GM19438 (cell line): ENCODE data around the gene DPP7.

Experiments used
- ATAC-seq: cut with Tn5 transposase; IDR thresholded peaks from one replicate; pipeline ENCODE4 v1.9.1; 2021; ENCODE audit warnings: low read depth; ENCODE audit not compliant: unreplicated experiment

Gene DPP7

DNA sequence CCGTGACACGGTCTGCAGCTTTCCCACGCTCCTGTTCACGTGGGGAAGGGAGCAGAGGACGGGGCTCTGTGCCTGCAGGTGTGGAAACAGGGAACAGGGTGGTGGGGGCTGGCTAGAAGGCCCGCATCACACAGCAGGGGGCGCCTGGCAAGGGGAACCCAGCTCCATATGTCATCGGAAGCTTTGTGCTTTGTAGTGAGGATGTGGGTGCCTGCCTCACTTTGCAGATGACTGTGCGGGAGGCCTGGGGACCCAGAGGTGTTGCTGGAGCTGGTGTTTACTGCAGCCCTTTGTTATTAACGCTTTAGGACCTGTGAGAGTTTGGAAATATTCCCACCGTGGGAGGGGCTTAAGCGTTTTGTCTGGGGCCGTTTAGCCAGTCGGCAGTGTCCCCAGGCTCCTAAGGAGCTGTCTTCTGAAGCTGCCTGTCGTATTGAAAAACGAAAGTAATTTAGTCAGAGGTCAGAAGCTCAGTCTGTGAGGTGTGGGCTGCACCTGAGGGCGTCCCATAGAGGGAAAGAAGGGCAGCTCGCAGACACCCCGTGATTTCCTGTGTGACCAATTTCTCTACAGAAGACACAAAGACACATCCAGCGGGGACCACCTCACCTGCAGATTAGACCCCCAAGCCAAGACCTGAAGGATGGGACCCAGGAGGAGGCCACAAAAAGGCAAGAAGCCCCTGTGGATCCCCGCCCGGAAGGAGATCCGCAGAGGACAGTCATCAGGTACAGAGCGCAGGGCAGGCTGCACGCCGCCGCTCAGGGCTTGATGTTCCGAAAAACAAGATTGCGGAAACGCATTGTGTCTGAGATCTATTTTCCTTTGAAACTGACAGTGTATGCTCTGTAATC is 18.6 kb downstream of the DPP7 start:
- peak; percentile 86 for ATAC-seq

DNA sequence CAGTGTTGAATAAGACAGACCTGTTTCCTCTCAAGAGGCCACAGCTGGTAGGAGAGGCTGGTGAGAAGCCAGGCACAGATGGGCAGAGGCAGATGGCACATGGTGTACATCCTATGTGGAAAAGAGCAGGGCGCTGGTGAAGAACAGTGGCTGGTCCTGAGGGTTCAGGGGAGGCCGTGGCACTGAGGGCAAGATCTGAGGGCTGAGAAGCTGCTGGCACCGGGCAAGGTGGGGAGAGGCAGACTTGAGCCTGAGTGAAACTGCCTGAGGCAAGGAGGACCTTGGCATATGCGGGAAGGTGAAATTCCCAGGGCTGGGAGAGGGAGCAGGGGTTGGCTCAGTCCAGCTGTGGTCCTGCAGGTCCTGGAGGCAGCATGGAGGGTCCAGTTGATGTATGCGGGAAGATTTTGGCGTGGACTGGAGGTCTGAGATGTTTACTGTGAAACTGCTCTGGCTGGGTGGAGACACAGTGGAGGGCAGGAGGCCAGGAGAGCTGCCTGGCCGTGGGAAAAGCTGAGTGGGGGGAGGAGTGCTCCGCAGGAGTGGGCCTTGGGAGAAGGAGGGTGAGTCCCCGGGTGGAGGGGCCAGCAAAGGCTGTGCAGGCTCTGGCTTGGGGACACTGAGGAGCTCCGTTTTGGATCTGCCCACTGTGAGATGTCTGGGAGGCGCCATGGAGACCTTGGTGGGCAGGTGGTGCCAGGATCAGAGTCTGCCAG is 25.1 kb downstream of the DPP7 start:
- no peak for ATAC-seq

DNA sequence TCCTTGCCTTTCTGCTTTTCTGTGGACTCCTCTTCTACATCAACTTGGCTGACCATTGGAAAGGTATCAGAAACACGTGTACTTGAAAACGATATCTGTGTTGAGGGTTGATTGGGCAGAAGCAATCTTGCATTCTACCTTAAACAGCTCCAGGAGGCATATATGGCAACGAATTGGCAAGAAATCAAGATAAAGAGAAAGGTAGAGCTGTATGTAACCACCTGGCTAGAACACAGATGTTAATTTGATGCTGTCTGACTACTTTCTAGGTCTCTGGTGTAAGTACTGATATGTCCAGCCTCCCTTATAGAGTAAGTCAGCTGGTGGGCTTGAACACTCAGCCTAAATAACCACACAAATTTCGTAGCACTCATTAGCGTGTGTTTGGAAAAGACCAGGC is 26.4 kb downstream of the DPP7 start:
- no peak for ATAC-seq

DNA sequence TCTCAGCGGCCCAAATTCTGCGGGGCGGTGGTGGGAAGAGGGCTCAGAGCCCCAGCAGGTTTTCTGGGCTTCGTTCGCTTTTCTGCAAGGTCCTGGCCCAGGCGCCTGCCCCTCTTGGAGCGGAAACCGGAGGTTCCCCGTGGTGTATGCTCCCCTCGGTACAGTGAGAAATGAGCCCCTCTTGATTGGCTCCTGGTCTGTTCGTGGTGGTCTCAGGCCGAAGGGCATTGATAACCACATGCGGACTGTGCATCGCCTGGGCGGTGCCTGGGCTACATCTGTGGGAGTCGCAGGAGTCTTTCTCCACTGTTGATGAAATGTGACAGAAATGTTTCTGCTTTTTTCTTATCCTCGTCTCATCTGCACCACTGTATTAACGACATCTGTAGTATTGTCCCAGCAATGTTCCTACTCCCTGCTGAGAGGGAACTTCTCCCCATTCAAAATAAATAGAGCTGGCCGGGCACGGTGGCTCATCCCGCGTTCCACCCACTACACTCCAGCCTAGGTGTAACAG is 27.1 kb downstream of the DPP7 start:
- peak; percentile 4 for ATAC-seq

DNA sequence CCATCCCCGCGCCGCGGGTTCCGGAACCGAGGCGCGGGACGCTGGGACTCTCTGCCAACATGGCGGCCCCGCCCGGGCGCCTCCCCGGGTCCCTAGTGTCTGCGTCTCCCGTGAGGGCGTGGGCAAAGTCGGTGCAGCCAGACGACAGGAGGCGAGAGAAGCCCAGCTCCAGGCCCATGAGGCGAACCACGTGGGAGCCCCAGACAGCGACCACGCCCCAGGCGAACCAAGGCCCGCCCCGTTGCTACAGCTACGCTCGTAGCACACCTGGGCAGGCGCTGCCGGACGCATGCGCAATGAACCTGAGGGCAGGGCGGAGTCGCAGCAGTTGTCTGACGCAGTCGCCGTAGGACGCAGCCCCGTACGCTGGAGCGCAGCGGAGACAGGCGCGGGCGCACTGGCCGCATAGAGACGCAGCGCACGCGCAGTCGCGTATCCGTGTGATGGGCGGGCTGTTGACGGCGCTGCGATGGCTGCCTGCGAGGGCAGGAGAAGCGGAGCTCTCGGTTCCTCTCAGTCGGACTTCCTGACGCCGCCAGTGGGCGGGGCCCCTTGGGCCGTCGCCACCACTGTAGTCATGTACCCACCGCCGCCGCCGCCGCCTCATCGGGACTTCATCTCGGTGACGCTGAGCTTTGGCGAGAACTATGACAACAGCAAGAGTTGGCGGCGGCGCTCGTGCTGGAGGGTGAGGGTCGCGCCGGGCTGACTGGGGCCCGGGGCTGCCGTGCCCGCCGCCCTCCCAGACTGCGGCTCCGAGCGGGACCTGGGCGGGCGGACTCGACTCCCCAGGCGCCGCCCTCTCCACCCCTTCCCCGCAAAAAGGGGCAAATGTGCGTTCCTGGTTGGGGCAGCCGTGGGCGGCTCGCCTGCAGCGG is 27.8 kb downstream of the DPP7 start, which contains the start of gene MAN1B1:
MAN1B1 (plus strand) TSS at position 455 of the 878 bp plus-strand sequence; CDS start at position 470, 15 bp downstream.
- ATAC-seq, result peak; percentile 82

DNA sequence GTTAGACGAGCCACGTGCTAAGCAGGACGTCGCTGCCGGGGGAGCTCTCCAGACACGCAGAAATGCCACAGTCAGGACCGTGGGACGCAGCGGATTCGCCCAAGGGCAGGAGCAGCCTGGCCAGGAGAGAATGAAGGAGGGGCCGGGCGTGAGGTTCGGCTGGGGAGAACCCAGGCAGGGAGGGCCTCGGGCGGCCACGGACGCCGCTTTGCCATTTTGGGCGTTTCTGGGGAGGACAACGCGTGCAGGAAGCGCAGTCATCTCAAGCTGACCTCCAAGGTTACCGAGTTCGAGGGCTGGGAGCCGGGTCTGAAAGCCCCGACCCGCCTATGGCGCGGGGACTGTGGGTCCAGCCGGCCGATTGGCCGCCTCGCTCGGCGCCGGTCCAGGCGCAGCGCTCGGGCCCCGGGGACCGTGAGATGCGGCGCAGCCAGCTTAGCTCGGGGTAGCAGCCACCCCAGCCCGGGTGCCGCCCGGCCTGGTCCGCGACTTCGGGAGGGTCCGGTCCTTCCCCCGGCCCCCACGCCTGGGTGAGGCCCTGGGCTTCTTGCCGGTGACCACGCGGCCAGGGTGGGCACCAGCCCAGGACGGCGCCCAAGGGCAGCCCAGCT is 28.5 kb downstream of the DPP7 start:
- no peak for ATAC-seq

DNA sequence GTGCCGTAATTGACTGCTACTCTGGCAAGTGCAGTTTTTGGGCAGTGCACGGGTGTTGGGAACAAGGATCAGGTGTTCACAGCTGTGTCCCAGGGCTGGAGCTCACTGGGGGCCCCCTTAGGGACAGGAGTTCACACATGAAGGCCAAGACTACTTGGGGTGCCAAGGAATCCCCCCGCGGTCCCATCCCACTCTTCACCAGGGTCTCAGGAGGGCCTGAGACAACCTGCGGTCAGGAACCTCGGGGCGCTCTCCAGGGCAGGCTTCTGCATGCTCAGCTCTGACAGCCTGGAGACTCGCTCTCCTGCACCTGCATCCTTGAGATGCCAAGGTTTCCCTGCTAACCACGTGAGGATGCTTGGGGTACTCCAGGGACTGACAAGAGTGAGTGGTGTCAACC is 30.0 kb downstream of the DPP7 start:
- no peak for ATAC-seq

DNA sequence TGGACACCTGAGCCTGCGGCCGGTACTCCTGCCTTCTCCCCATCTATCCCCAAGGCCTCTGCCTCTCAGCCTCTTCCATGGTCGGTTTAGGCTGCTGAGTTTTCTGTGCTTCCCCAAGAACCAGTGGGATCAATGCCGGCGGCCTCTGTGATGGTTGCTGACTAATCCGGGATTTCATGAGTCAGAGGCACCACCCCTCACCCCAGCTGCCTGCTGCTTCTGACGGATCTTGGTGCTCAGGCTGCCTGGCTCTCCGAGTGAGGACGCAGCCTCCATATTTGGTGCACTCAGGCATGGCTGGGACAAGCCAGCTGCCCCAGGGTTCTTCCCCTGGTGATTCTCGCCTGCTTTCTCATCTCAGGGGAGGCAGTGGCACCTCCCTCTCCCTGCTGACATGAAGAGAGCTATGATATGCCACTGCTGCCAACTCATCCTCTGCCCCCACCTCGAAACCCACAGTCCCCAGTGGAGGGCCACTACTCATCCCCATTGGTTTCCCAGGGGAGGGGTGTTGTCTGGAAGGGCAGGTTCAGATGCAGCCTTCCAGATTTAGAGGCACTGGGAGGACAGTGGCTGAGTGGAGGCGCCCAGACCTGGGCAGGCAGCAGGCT is 31.0 kb downstream of the DPP7 start:
- no peak for ATAC-seq

DNA sequence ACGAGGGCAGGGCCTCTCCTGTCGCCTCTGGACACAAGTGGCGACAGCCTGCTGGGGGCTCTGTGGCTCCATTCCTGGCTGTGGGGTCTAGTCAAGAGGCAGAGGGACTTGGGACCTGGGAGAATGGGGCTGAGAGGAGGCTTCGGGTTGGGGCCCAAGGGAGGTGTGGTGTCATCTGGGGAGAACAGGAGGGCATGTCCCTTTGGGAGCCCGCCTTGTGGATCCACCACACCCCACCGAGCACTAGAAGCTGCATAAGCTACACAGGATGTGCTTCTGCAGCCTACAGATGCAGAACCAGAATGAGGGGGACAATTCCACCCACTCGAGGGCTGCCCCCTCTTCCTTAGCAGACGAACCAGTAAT is 31.6 kb downstream of the DPP7 start:
- no peak for ATAC-seq

DNA sequence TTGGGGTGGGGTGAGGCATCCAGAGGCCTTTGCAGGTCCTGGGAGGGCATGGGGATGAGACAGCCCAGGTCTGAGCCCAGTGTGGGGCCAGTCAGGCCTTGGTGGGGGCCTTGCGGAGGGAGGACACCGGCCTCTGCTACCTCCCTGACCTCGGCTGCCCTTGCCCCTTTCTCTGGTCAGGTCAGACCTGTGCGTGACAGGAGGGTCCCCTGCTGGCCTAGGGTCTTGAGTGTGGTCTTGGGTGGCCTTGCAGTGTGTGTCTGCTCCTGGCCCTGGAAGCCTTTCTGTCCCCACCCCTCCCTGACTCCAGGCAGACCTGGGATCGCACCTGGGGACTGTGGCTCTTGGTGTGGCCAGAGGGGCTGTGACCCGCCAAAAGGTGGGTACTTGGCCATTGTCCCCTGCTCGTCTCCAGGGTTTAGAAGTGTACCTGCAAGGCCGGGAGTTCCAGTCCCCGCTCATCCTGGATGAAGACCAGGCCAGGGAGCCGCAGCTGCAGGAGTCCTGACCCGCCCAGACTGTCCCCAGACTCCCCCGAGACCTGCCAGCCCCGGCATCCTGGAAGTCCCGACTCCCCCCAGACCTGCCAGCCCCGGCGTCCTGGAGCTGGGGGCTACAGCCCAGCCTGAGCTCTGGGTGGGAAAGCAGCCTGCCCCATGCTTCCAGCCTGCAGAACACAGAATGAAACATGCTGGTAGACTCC is 32.2 kb downstream of the DPP7 start:
- no peak for ATAC-seq

DNA sequence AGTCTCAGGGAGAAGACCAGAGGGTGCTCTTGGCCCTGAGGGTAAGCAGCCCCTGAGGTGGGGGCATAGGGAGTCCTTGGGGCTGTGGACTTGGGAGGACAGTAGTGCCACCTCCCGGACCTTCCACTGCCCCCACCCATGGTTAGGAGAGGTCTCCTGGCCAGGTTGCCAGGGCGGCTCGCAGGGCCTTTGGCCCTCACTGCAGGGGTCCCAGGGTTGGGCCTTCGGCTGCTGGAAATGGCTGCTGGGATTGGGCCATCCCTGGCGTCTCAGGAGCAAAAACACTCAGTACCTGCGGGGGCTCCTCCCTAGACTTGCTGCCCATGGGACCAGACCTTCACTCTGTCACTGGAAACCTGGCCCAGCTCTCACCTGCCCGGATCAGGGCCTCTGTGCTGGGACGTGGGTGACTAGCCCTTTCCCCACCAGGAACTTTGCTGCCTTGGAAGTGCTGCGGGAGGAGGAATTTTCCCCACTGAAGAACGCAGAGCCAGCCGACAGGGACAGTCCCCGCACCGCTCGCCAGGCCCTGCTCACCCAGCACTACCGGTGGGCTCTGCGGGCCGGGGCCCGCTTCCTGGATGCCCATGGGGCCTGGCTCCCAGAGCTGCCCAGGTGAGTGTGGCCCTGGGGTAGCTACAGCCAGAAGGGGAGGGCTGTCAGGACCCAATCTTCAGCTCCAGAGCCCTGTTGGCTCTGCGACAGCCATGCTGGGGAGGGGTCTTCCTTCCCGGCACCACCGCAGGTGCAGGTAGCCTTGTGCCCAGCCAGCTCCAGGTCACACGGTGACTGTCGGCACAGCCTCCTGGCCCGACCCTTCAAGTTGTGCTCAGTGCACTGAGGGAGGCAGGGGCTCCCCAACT is 34.0 kb downstream of the DPP7 start:
- no peak for ATAC-seq

DNA sequence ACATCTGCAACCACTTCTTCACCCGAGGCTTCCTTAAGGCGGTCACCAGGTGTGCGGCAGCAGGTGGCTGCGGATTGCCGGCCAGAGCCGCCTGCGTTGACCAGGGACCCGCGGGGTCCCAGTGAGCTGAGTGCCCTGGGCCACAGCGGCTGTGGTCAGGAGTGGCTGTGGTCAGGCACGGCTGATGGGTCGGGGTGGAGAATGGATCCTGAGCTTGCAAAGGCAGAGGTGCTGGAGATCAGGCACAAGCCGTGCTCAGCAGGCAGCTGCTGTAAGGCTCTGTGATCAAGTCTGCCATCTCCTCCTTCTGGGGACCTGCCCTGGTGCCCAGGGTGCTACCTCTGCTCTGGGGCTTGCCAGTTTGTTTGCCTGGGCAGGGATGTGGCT is 35.1 kb downstream of the DPP7 start:
- ATAC-seq, result no peak

DNA sequence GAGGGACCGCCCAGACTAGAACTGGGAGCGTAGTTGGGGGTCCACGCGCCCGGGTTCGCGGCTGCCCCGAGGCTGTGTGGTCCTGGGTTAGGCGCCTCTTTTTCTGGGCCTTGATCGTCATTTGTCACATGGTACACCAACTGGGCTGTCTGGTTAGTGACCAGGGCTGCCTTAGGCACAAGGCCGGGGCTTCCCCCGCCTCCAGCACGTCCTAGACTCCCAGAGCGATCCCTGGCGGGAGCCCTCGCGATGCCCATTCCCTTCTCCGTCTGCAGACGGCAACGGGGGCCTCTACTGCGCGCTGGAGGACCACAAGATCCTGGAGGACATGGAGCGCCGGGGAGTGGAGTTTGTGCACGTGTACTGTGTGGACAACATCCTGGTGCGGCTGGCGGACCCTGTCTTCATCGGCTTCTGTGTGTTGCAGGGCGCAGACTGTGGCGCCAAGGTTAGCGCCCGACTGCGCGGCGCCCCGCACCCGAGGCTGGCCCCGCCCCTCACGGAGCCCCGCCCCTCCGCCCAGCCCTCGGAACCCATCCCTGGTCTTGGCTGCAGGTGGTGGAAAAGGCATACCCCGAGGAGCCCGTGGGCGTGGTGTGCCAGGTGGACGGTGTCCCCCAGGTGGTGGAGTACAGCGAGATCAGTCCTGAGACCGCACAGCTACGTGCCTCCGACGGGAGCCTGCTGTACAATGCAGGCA is 35.7 kb downstream of the DPP7 start:
- ATAC-seq, result no peak

DNA sequence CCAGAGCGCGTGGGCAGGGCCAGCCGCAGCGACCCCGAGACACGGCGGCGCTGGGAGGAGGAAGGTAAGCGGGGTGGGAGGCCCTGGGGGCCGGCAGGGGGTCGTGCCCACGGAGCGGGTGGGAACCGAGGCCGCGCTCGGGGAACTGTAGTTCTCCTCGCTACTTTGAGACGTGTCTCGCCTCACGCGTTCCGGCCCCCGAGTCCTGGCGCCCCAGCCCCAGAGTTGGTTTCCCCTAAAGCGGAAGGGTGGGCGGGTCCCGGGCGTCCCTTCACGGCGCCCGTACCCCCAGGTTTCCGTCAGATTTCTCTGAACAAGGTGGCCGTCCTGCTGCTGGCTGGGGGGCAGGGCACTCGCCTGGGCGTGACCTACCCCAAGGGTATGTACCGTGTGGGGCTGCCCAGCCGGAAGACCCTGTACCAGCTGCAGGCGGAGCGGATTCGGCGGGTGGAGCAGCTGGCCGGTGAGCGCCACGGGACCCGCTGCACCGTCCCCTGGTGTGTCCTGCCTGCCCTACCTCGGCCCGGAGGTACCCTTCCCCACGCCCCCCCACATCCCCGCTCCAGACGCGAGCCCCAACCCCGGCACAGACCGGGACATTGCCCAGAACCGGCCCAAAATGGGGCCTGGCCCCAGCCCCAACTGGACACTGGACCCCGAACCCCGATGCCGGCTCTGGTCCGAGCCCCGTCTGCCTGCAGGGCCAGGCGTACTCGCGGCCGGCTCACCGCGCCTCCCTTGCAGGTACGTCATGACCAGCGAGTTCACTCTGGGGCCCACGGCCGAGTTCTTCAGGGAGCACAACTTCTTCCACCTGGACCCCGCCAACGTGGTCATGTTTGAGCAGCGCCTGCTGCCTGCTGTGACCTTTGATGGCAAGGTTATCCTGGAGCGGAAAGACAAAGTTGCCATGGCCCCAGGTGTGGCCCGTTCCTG is 36.5 kb downstream of the DPP7 start:
- ATAC-seq, result no peak

DNA sequence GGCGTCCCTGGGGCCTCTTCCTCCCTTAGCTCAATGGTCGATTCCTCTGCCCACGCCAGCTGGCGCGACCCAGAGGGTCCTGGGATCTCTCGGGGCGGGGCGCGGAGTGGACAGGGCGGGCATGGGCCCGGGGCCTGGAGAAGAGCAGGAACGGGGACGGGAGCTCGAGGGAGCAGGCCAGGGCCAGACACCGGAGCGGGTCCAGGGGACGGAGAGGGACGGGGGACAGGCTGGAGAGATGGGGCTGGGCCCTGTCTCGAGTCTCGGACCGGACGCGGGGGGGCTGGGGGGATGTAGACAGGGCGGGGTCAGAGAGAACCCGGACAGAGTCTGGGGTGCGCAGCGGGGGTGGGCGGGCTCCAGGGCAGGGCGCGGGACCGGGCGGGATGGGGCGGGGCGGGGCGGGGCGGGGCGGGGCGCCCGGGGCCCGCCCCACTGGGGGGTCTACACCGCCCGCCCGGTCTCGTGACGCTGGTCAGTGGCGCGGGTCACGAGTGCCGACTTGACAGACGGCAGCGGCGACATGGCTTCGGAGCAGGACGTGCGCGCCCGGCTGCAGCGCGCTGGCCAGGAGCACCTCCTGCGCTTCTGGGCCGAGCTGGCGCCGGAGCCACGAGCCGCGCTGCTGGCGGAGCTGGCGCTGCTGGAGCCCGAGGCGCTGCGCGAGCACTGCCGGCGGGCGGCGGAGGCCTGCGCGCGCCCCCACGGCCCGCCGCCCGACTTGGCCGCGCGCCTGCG is 37.4 kb downstream of the DPP7 start, which contains the start of gene UAP1L1:
UAP1L1 (plus strand) TSS at position 508 of the 738 bp plus-strand sequence; CDS start at position 524, 16 bp downstream.
- peak; percentile 42 for ATAC-seq

DNA sequence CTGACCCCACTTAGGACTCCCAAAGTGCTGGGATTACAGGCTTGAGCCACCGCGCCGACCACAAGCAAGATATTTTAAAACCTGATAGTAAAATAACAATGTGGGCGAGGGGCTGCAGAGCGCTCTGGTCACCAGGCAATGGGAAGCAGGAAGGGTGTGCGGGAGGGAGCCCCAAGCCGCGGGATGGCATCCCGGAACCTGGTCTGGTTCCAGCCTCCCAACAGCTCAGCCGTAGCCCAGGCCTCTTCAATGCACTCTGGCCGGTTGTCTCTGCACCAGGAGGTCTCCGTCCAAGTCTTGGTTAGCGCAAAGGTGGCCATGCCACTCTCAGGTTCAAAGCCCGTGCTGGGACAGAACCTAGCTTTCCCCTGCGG is 37.9 kb downstream of the DPP7 start:
- ATAC-seq, result no peak
